ENCODE results near the gene TYW3.
"Not testable (repeated sequence)": the region's sequence is repeated elsewhere in the genome, so short reads cannot be mapped to it uniquely, and the experiment has no call there.

Gene TYW3

DNA sequence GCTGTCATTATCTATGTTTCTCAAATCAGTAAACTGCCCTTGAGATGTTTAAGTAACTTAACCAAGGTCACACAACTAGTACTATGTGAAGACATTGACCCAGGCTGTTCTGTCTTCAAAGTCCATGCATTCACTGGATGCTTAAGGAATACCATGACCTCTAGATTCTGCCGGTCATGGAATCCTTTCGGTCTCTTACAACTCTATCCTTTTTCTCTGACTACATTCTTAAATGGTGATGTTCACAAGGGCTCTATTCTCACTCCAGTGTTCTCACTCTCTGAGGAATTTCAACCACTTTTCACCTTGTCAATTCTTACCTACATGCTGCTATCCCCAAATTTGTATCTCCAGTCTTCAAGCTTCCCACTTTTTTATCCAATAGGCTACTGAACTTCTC is 15.3 kb upstream of the TYW3 start:
- Histone ChIP-seq H3K4me3 (ENCODE audit: low read depth, low read length) (no peak overlapping the region), H3K27ac (no peak overlapping the region), H3K36me3 (peaks cover 6% of the 10 kb centered on the region), H3K9me3 (ENCODE audit: severe bottlenecking) (no peaks in the 10 kb centered on the region), H3K27me3 (ENCODE audit: insufficient read depth, low read depth, severe bottlenecking) (no peaks in the 10 kb centered on the region)
- DNase-seq = no peak
- TF ChIP-seq, protein P1, sequence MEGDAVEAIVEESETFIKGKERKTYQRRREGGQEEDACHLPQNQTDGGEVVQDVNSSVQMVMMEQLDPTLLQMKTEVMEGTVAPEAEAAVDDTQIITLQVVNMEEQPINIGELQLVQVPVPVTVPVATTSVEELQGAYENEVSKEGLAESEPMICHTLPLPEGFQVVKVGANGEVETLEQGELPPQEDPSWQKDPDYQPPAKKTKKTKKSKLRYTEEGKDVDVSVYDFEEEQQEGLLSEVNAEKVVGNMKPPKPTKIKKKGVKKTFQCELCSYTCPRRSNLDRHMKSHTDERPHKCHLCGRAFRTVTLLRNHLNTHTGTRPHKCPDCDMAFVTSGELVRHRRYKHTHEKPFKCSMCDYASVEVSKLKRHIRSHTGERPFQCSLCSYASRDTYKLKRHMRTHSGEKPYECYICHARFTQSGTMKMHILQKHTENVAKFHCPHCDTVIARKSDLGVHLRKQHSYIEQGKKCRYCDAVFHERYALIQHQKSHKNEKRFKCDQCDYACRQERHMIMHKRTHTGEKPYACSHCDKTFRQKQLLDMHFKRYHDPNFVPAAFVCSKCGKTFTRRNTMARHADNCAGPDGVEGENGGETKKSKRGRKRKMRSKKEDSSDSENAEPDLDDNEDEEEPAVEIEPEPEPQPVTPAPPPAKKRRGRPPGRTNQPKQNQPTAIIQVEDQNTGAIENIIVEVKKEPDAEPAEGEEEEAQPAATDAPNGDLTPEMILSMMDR (IDR thresholded peaks at IDR 0.05; ENCODE audit: low read depth, low read length) = no peak

DNA sequence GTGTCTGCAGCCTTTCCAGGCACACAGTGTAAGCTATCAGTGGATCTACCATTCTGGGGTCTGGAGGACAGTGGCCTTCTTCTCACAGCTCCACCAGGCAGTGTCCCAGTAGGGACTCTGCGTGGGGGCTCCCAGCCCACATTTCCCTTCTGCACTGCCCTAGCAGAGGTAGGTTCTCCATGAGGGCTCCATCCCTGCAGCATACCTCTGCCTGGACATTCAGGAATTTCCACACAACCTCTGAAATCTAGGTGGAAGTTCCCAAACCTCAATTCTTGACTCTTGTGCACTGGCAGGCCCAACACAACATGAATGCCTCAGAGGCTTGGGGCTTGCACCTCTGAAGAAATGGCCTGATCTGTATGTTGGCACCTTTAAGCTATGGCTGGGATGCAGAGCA is 6.9 kb upstream of the TYW3 start:
- no peaks in the 10 kb centered on the region for H3K27me3 ChIP-seq (ENCODE audit: insufficient read depth, low read depth, severe bottlenecking)
- DNase-seq = no peak
- H3K9me3 ChIP-seq (ENCODE audit: severe bottlenecking) = peaks cover 8% of the 10 kb centered on the region
- TF ChIP-seq, protein P1 (IDR thresholded peaks at IDR 0.05; ENCODE audit: low read depth, low read length) = no peak
- no peaks in the 10 kb centered on the region; the same call in 1 of the 2 replicates for H3K36me3 ChIP-seq
- H3K4me3 ChIP-seq (ENCODE audit: low read depth, low read length) = no peak overlapping the region
- H3K27ac ChIP-seq = no peak overlapping the region

DNA sequence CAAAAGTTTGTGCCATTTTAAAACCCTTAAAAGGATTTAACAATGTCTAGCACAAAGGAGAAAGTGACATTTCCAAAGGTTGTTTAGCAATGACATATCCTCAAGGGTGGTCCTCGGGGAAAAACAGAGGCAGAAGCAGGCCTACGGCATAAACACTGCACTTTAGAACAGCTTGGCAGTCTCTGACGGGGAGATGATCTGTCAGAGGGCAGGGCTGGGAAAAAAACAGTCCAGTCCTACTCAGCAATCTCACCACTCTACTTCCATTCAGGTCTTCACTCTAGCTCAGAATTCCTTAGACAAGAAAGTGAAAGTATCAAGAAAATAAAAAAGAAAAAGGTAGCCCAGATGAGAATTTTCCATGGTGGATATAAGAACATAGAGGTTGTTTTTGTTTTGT is 4.2 kb upstream of the TYW3 start:
- peaks cover 8% of the 10 kb centered on the region for H3K9me3 ChIP-seq (ENCODE audit: severe bottlenecking)
- no peaks in the 10 kb centered on the region for H3K27me3 ChIP-seq (ENCODE audit: insufficient read depth, low read depth, severe bottlenecking)
- TF ChIP-seq, protein P1 (IDR thresholded peaks at IDR 0.05; ENCODE audit: low read depth, low read length) = no peak
- no peaks in the 10 kb centered on the region for H3K36me3 ChIP-seq
- no peak overlapping the region for H3K27ac ChIP-seq
- no peak for DNase-seq
- H3K4me3 ChIP-seq (ENCODE audit: low read depth, low read length) = no peak overlapping the region

DNA sequence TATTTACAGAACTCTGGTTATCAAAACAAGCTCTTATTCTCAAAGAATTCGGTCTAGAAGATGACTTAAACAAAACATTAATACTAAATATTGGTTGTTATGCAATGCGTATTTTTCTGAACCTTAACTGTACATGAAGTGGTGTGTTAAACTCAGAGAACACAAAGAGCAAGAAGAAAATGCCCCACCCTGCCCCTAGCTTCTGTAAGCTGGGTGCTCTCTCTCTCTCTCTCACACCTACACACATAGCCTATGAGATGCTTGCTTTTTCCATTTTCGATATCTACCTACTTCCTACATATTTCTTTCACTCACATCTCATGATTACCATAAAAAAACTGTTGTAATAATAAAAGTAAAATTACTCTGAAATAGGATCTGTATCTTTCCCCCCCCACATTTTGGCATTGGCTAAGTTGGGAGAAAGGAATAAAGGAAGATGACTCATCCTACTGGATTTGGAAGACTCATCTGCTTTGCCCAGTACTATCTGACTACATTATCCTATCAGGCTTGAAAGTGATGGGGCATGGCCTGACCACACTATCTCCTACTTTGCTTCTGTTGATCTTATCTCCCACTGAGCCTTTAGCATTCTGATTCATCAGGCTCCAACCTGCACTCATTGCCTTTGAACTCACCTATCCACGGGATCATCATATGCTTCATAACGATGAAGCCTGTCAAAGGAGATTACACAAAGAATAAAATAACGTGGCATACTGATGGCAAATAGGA is 3.0 kb upstream of the TYW3 start:
- DNase-seq = no peak
- TF ChIP-seq, protein P1 (IDR thresholded peaks at IDR 0.05; ENCODE audit: low read depth, low read length) = no peak
- Histone ChIP-seq H3K36me3 (peaks cover 3% of the 10 kb centered on the region; the same call in 1 of the 2 replicates), H3K27ac (no peak overlapping the region), H3K9me3 (ENCODE audit: severe bottlenecking) (peaks cover 8% of the 10 kb centered on the region), H3K4me3 (ENCODE audit: low read depth, low read length) (no peak overlapping the region), H3K27me3 (ENCODE audit: insufficient read depth, low read depth, severe bottlenecking) (no peaks in the 10 kb centered on the region)

DNA sequence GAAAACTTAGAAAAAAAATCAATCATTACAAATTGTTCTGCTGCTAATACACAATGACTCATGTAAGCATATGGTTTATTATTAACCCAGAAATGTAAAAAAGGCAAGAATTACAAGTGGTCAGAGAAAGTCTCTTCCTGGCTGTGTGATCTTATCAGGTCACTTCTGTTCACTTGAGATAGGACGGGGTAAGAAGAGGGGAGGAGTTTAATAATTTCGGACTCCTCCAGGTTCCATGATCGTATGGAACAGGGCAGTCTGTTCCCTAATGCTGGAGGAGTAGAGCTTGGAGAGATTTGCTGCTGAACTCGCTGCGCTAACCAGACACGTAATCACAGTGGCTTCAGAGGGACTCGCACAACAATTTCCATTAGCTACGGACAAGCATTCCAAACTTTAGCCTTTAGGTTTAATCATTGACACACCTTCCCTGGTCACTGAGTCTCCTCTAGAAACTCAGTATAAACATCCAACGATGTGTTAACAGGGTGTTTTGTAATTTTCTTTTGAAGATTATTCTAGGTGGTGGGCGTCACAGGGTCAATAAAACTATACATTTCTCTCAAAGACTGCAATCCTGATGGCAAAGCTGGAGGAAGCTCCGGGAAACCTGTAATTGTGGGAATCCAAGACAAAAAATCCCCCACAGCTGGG is 1.4 kb upstream of the TYW3 start:
- peaks cover under 1% of the 10 kb centered on the region for H3K9me3 ChIP-seq (ENCODE audit: severe bottlenecking)
- no peak for DNase-seq
- H3K27me3 ChIP-seq (ENCODE audit: insufficient read depth, low read depth, severe bottlenecking) = no peaks in the 10 kb centered on the region
- no peak overlapping the region for H3K4me3 ChIP-seq (ENCODE audit: low read depth, low read length)
- TF ChIP-seq, protein P1 (IDR thresholded peaks at IDR 0.05; ENCODE audit: low read depth, low read length) = no peak
- H3K27ac ChIP-seq = no peak overlapping the region
- H3K36me3 ChIP-seq = peaks cover 5% of the 10 kb centered on the region

DNA sequence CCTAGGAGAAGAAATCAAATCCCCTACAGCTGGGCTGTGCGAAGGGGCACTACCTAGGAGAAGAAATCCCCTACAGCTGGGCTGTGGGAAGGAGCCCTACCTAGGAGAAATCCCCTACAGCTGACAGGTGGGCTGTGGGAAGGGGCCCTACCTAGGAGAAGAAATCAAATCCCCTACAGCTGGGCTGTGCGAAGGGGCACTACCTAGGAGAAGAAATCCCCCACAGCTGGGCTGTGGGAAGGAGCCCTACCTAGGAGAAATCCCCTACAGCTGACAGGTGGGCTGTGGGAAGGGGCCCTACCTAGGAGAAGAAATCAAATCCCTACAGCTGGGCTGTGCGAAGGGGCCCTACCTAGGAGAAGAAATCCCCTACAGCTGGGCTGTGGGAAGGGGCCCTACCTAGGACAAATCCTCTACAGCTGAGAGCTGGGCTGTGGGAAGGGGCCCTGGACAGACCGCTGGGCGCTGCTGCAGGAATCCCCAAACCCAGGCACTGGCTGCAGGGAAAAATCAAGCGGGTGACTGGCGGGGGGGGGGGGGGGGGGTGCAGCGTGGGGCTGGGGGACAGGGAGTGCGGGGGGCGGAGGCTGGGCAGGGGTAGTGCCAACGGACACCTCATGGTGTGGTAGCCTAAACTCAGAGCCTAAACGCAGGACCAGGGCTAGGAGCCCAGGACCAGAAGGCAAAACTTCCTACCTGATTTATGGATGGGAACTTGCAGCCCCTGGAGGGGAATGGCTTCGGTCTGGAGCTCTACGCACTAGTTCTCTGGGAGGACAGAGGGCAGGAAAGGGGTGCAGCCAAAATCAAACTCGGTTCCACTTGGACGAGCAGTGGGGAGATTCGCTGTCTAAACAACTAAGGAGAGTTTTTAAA is 643 bp upstream of the TYW3 start:
- not testable (repeated sequence) for H3K9me3 ChIP-seq (ENCODE audit: severe bottlenecking); H3K27me3 ChIP-seq (ENCODE audit: insufficient read depth, low read depth, severe bottlenecking); H3K36me3 ChIP-seq
- peak overlapping the region; percentile 95 for H3K4me3 ChIP-seq (ENCODE audit: low read depth, low read length)
- DNase-seq = peak; percentile 26
- peak overlapping the region; percentile 86 for H3K27ac ChIP-seq

Measured in WERI-Rb-1 (cell line).